Astrocyte (in vitro differentiated cells and primary cell): ENCODE data around the gene C15orf61. TPM values are rescaled to one million over a fixed set of nuclear protein-coding genes. Genes with fewer than 3 reads are reported as not detected.

Experiments used
- DNase-seq: peaks from one replicate; pipeline ENCODE4 v3.0.0-alpha.2; 2010; ENCODE audit warnings: low read depth
- FAIRE-seq: peaks from 2 replicates; lab custom pipeline; 2011; peaks lifted over from hg19 to GRCh38; lab: Jason Lieb, UNC
- H2AFZ ChIP-seq: 2 replicates; pipeline ENCODE4 v1.6.0; 2012; ENCODE audit warnings: low read depth, low read length, inconsistent platforms
- H3K27ac ChIP-seq: 2 replicates; pipeline ENCODE4 v1.5.1; 2011; ENCODE audit warnings: low read depth, low read length, inconsistent platforms
- H3K27me3 ChIP-seq: 2 replicates; pipeline ENCODE4 v1.6.0; 2011; ENCODE audit warnings: low read length, inconsistent platforms; ENCODE audit not compliant: insufficient read depth
- H3K36me3 ChIP-seq: 2 replicates; pipeline ENCODE4 v1.5.1; 2011; ENCODE audit warnings: low read length, inconsistent platforms; ENCODE audit not compliant: insufficient read depth
- H3K4me1 ChIP-seq: 2 replicates; pipeline ENCODE4 v1.5.1; 2011; ENCODE audit warnings: low read length, inconsistent platforms; ENCODE audit not compliant: insufficient read depth
- H3K4me2 ChIP-seq: 2 replicates; pipeline ENCODE4 v1.6.0; 2012; ENCODE audit warnings: low read length, inconsistent platforms
- H3K4me3 ChIP-seq: 2 replicates; pipeline ENCODE4 v1.5.1; 2011; ENCODE audit warnings: low read depth, mild to moderate bottlenecking, low read length, inconsistent platforms; ENCODE audit not compliant: insufficient read depth
- H3K79me2 ChIP-seq: 2 replicates; pipeline ENCODE4 v1.6.0; 2012; ENCODE audit warnings: mild to moderate bottlenecking, low read length, inconsistent platforms; ENCODE audit not compliant: insufficient read depth
- H3K9ac ChIP-seq: 2 replicates; pipeline ENCODE4 v1.6.0; 2012; ENCODE audit warnings: mild to moderate bottlenecking, low read length, inconsistent platforms
- H3K9me3 ChIP-seq: 2 replicates; pipeline ENCODE4 v1.5.1; 2012; ENCODE audit warnings: low read depth, mild to moderate bottlenecking, low read length, inconsistent platforms; ENCODE audit not compliant: insufficient read depth
- H4K20me1 ChIP-seq: 2 replicates; pipeline ENCODE4 v1.6.0; 2012; ENCODE audit warnings: low read length, inconsistent platforms; ENCODE audit not compliant: insufficient read depth
- H3K27ac Mint-ChIP-seq: one replicate; pipeline ENCODE4 v1.8.0; 2021; ENCODE audit warnings: mild to moderate bottlenecking, mixed read lengths; ENCODE audit not compliant: unreplicated experiment
- H3K27me3 Mint-ChIP-seq: one replicate; pipeline ENCODE4 v1.8.0; 2021; ENCODE audit warnings: low read depth, mixed read lengths; ENCODE audit not compliant: unreplicated experiment
- H3K36me3 Mint-ChIP-seq: one replicate; pipeline ENCODE4 v1.8.0; 2021; ENCODE audit warnings: low read depth, mixed read lengths; ENCODE audit not compliant: unreplicated experiment
- H3K4me1 Mint-ChIP-seq: one replicate; pipeline ENCODE4 v1.8.0; 2021; ENCODE audit warnings: low read depth, mixed read lengths; ENCODE audit not compliant: unreplicated experiment
- H3K4me3 Mint-ChIP-seq: one replicate; pipeline ENCODE4 v1.8.0; 2021; ENCODE audit warnings: mild to moderate bottlenecking, moderate library complexity, mixed read lengths; ENCODE audit not compliant: unreplicated experiment
- H3K9me3 Mint-ChIP-seq: one replicate; pipeline ENCODE4 v1.8.0; 2021; ENCODE audit warnings: mild to moderate bottlenecking, mixed read lengths; ENCODE audit not compliant: unreplicated experiment
- EZH2 ChIP-seq: IDR thresholded peaks from 2 replicates; pipeline ENCODE4 v1.6.1; 2012; ENCODE audit warnings: mild to moderate bottlenecking, low read length, inconsistent platforms; ENCODE audit not compliant: insufficient read depth
- total RNA-seq: library from RNA; stranded (reverse); gene quantifications from 2 replicates; pipeline ENCODE4 v1.2.1, GENCODE V29; 2021
- TF ChIP-seq, protein P1 (sequence below): IDR thresholded peaks from 2 replicates; pipeline ENCODE4 v1.5.1; 2011; ENCODE audit warnings: low read depth, mild to moderate bottlenecking, inconsistent platforms, low read length, moderate library complexity; ENCODE audit not compliant: insufficient read depth

The C15orf61 gene
- total RNA-seq, 1 donor from 2014 or later: 4.7 TPM

GRCh38 chr15:67548236-67548852, 27.4 kb downstream of the C15orf61 start:
- Histone ChIP-seq H2AFZ (no peak overlapping the region), H3K4me2 (peak overlapping the region; percentile 57), H3K27ac (peak overlapping the region; percentile 8), H3K79me2 (peaks cover under 1% of the 10 kb centered on the region), H3K4me3 (no peak overlapping the region), H3K36me3 (no peaks in the 10 kb centered on the region), H4K20me1 (peaks cover 4% of the 10 kb centered on the region), H3K9ac (peak overlapping the region; percentile 38), H3K9me3 (no peaks in the 10 kb centered on the region), H3K4me1 (peaks cover 16% of the 10 kb centered on the region), H3K27me3 (no peaks in the 10 kb centered on the region)
- peak; percentile 43 for DNase-seq
- TF ChIP-seq EZH2: no peak
- TF ChIP-seq, protein P1, sequence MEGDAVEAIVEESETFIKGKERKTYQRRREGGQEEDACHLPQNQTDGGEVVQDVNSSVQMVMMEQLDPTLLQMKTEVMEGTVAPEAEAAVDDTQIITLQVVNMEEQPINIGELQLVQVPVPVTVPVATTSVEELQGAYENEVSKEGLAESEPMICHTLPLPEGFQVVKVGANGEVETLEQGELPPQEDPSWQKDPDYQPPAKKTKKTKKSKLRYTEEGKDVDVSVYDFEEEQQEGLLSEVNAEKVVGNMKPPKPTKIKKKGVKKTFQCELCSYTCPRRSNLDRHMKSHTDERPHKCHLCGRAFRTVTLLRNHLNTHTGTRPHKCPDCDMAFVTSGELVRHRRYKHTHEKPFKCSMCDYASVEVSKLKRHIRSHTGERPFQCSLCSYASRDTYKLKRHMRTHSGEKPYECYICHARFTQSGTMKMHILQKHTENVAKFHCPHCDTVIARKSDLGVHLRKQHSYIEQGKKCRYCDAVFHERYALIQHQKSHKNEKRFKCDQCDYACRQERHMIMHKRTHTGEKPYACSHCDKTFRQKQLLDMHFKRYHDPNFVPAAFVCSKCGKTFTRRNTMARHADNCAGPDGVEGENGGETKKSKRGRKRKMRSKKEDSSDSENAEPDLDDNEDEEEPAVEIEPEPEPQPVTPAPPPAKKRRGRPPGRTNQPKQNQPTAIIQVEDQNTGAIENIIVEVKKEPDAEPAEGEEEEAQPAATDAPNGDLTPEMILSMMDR: no peak
- no peak overlapping the region for H3K4me3 Mint-ChIP-seq
- no peaks in the 10 kb centered on the region for H3K27me3 Mint-ChIP-seq
- H3K4me1 Mint-ChIP-seq: peaks cover 19% of the 10 kb centered on the region
- FAIRE-seq: peak; percentile 85
- no peak overlapping the region for H3K27ac Mint-ChIP-seq
- peaks cover 3% of the 10 kb centered on the region for H3K36me3 Mint-ChIP-seq
- H3K9me3 Mint-ChIP-seq: no peaks in the 10 kb centered on the region

DNA sequence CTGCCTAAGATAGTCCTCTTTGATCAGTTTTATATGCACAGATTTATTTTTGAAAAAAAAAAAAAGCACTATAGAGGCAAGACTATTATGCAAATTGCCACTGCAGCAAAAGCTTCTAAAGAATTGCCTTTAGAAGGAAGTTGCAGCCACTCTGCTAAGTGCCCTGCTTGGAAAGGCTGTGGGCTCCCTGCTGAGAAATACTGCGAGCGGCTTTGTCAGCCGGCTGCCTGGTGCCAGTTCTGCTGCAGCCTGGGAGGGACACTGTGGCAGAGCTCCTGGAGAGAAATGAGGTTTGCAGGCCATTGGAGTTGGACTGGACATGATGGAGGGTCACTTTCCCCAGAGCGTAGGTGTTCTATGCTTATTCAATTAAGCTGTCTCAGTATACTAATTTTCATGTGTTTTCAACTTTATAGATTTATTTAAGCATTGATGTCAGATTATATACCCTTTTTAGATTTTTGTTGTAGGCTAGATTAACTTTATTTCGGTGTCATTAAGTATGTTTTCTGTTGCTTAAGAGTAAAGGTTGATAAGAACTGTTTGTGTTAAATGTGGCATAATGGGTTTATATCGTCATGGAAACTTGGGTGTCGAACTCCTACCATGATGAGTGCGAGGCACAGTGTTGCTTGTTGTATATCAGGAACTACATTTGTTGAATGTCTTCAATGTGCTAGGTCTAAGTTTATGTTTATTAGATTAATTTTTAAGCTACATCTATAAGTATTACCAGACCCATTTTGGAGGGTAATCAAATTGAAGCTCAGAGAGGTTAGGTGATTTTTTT, 28.1 kb downstream of the C15orf61 start:
- H3K27me3 ChIP-seq: no peaks in the 10 kb centered on the region
- peaks cover 3% of the 10 kb centered on the region for H3K36me3 Mint-ChIP-seq
- H3K9me3 Mint-ChIP-seq: no peaks in the 10 kb centered on the region
- H3K9ac ChIP-seq: no peak overlapping the region
- H3K4me1 Mint-ChIP-seq: peaks cover 17% of the 10 kb centered on the region
- no peaks in the 10 kb centered on the region for H3K79me2 ChIP-seq
- no peaks in the 10 kb centered on the region for H3K27me3 Mint-ChIP-seq
- peaks cover 4% of the 10 kb centered on the region for H4K20me1 ChIP-seq
- DNase-seq: no peak
- peak overlapping the region; percentile 40 for H3K4me2 ChIP-seq
- no peak overlapping the region for H3K4me3 ChIP-seq
- H3K9me3 ChIP-seq: no peaks in the 10 kb centered on the region
- no peak for TF ChIP-seq EZH2
- TF ChIP-seq, protein P1: no peak
- H3K4me1 ChIP-seq: peaks cover 13% of the 10 kb centered on the region
- peak overlapping the region; percentile 44 for H3K27ac Mint-ChIP-seq
- no peak overlapping the region for H3K27ac ChIP-seq
- no peak for FAIRE-seq
- no peak overlapping the region for H2AFZ ChIP-seq
- no peak overlapping the region for H3K4me3 Mint-ChIP-seq
- no peaks in the 10 kb centered on the region for H3K36me3 ChIP-seq

DNA sequence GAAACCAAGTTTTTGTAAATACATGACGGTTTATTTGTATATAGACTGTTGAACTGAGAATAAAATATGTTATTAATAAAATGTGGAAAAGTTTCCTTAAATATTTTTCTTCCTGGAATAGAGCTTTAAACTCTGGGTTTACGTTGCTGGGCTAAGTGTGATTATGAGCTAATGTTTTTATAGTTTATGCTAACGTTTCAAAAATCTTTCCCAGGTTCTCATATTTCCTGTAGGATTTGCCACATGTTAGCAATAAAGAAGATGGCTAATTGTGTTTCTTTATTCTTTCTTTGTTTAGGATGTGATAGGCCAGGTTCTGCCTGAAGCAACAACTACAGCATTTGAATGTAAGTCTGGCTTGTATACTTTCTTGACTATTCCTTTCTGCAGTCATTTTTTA, 28.8 kb downstream of the C15orf61 start:
- FAIRE-seq: no peak

More for the DNA sequence above, 28.8 kb downstream of the C15orf61 start:
- H3K4me1 Mint-ChIP-seq: peaks cover 17% of the 10 kb centered on the region
- Histone ChIP-seq H3K27me3 (no peaks in the 10 kb centered on the region), H3K36me3 (no peaks in the 10 kb centered on the region), H3K4me3 (no peak overlapping the region), H3K79me2 (no peaks in the 10 kb centered on the region), H3K27ac (no peak overlapping the region), H4K20me1 (peaks cover 4% of the 10 kb centered on the region), H3K9ac (no peak overlapping the region), H3K4me2 (no peak overlapping the region), H3K4me1 (peaks cover 13% of the 10 kb centered on the region), H2AFZ (no peak overlapping the region), H3K9me3 (no peaks in the 10 kb centered on the region)
- TF ChIP-seq, protein P1: no peak
- no peak for DNase-seq
- H3K36me3 Mint-ChIP-seq: peaks cover 3% of the 10 kb centered on the region
- H3K27ac Mint-ChIP-seq: no peak overlapping the region
- H3K9me3 Mint-ChIP-seq: no peaks in the 10 kb centered on the region
- no peaks in the 10 kb centered on the region for H3K27me3 Mint-ChIP-seq
- H3K4me3 Mint-ChIP-seq: no peak overlapping the region
